LoVo (cell line): ENCODE data around the gene ZNF618.

Experiments used
- DNase-seq: peaks from one replicate; pipeline ENCODE4 v3.0.0-alpha.2; 2016; ENCODE audit warnings: low spot score

Gene ZNF618

DNA sequence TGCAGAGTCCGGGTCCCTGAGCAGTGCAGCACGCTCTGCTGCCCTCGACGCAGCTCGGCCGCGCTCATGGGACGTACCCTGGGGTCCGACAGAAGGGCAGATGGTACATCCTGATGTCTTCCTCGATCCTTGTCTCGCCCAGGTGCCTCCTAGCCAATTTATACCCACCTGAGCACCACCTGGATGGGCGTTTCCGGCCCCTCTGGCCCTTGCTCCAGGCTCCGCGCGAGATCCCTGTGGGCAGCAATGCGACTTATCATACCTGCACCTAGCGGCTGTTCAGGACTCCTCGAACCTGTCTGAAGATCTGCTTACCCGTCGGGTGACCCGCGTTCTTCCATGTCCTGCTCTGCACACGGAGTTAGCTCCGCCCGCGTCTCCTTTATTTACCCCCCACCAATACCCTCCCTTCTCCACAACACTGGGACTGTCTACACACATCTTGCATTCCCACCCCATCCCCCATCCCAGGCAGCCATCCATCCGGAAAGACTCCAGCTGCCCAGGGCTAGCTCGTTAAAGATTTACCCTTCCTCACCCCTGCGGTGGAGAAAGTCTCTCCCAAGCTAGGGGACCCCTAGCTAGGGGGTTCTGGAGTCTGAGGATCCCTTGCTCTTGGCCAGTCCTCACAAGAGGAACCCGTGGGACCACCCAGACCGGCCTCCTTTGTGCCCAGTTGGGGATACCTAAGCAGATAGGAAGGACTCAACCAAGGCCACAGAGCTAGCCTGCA is 223.0 kb downstream of the ZNF618 start, which contains the start of gene KIF12:
Gene KIF12 (minus strand): TSS at position 357 of the 733 bp plus-strand sequence. CDS start 16 bp downstream, at position 341.
- DNase-seq, result no peak

DNA sequence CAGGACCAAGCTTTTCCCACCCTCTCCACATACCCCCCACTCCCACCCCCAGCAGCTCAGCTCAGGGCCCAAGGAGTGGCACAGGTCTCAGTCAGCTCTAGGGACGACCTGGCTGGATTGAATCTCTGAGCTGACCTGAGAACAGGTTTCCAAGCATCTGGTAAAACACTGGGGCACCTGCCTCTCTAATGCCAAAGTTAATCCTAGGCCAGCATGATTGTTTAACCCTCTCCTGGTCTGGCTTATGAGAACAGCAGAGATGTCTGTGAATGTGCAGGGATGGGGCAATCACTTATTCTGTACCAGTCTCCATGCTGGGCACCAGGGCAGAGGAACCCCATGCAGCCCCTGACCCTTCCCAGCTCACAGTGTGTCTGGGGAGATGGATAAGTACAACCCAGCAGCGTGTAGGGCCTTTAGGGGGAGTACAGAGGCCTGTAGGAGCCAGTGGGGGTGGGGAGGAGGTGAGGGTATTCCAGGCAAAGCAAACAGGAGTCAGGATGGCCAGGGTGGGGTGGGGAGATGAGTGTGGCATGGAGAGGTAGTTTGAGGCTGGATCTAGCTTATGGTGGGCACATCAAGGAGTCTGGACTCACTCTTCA is 223.7 kb downstream of the ZNF618 start:
- DNase-seq, result no peak

GRCh38 chr9:114100536-114100935 is 224.4 kb downstream of the ZNF618 start:
- no peak for DNase-seq

DNA sequence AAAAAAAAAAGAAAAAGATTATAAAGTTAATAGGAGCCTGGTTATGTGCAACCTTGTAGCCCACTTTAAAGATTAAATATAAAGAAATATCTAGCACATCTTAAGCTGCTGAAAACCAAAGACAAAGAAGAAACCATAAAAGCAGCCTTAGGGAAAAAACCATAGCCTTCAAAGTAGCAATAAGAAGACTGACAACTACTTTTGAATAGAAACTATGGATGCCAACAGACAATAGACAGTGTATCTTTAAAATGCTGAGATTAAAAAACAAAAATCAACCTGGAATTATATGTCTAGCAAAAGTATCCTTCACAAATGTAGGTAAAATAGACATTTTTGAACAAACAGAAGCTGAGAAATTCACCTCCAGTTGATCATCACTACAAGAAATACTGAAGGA is 226.4 kb downstream of the ZNF618 start:
- no peak for DNase-seq

- no peak for DNase-seq
Measured at GRCh38 chr9:114105236-114105635, 229.1 kb downstream of the ZNF618 start.
